HepG2 (cell line): ENCODE measurements around the gene TRNP1. TPM values are rescaled to one million over a fixed set of nuclear protein-coding genes. Genes with fewer than 3 reads are reported as not detected.
A peak's percentile ranks its signal among the peaks of the same experiment; 100 is the strongest.

ENCODE experiments used
- ATAC-seq: fragments of 200-7000 bp; cut with Tn5 transposase; 3 replicates; pipeline ENCODE4 v1.9.1; 2020; ENCODE audit warnings: mild to moderate bottlenecking, moderate library complexity
- BruUV-seq: library from RNA; stranded (reverse); fragments of 400-500 nt; replicated peaks from 2 replicates; lab custom pipeline; 2021; lab: Mats Ljungman, UMichigan
- CTCF ChIA-PET: fragments of 300-600 bp; formaldehyde crosslinking; extraction: SDS; loops from one replicate; lab custom pipeline; 2021; ENCODE audit warnings: low total read pairs, inconsistent platforms, low intra/inter-chr PET ratio; lab: Yijun Ruan, JAX
- POLR2A ChIA-PET: fragments of 350-600 bp; sonication (Branson Sonifier 250); formaldehyde crosslinking; loops from one replicate; lab custom pipeline; 2020; ENCODE audit warnings: antibody characterized with exemption, inconsistent platforms; lab: Yijun Ruan, JAX
- DNase-seq: peaks from one replicate; pipeline ENCODE4 v3.0.0-alpha.2; 2015; ENCODE audit warnings: low spot score
- FAIRE-seq: peaks from 3 replicates; lab custom pipeline; 2011; peaks lifted over from hg19 to GRCh38; lab: Jason Lieb, UNC
- H2AFZ ChIP-seq: one replicate; pipeline ENCODE4 v1.6.1; 2011; ENCODE audit warnings: low read length, inconsistent platforms
- H3K27ac ChIP-seq: fragments of 300-600 bp; 3 replicates; pipeline ENCODE4 v1.8.0; 2011; ENCODE audit warnings: mixed run types, mild to moderate bottlenecking, mixed read lengths, low read length, inconsistent platforms; ENCODE audit not compliant: insufficient read depth; ENCODE audit errors: extremely low read length
- H3K27me3 ChIP-seq, 2 experiments: fragments of 200-600 bp in 1 of 2; 2 replicates in 1 of 2; 3 replicates in 1 of 2; pipeline versions ENCODE4 v1.6.0 to v1.8.0; 2011; ENCODE audit warnings: low read length in 2 of 2, mild to moderate bottlenecking in 2 of 2, moderate library complexity in 2 of 2, inconsistent platforms in 1 of 2; ENCODE audit not compliant: insufficient read depth in 2 of 2, control insufficient read depth in 1 of 2
- H3K36me3 ChIP-seq, 2 experiments: fragments of 200-600 bp in 1 of 2; replicated peaks in 1 of 2; 2 replicates in 1 of 2; 3 replicates in 1 of 2; pipeline versions ENCODE4 v1.5.1 to v1.8.0; 2011; ENCODE audit warnings: low read length in 2 of 2, inconsistent platforms in 1 of 2; ENCODE audit not compliant: insufficient read depth in 2 of 2, control insufficient read depth in 1 of 2
- H3K4me1 ChIP-seq: 2 replicates; pipeline ENCODE4 v1.5.1; 2012; ENCODE audit warnings: low read length, inconsistent platforms; ENCODE audit not compliant: insufficient read depth
- H3K4me2 ChIP-seq: 2 replicates; pipeline ENCODE4 v1.6.0; 2011; ENCODE audit warnings: low read depth, low read length, inconsistent platforms
- H3K4me3 ChIP-seq, 3 experiments: fragments of 200-600 bp in 1 of 3; sonication (generic), shearing (Covaris generic) in 1 of 3; replicated peaks in 1 of 3; 2 replicates each; pipeline ENCODE4 v1.5.1; 2011 to 2016; ENCODE audit warnings: low read length in 3 of 3, inconsistent platforms in 2 of 3, low read depth in 2 of 3, mild to moderate bottlenecking in 2 of 3, control low read depth in 1 of 3, mixed read lengths in 1 of 3; ENCODE audit not compliant: insufficient read depth in 1 of 3
- H3K79me2 ChIP-seq: one replicate; pipeline ENCODE4 v1.6.1; 2011; ENCODE audit warnings: low read length, inconsistent platforms; ENCODE audit not compliant: insufficient read depth
- H3K9ac ChIP-seq: 2 replicates; pipeline ENCODE4 v1.6.0; 2011; ENCODE audit warnings: mild to moderate bottlenecking, low read depth, low read length, inconsistent platforms; ENCODE audit not compliant: insufficient read depth
- H3K9me3 ChIP-seq: 2 replicates; pipeline ENCODE4 v1.5.1; 2012; ENCODE audit warnings: mild to moderate bottlenecking, low read length
- H4K20me1 ChIP-seq: 2 replicates; pipeline ENCODE4 v1.6.0; 2011; ENCODE audit warnings: inconsistent platforms, mild to moderate bottlenecking, low read length, moderate library complexity; ENCODE audit not compliant: insufficient read depth
- MTA1 ChIP-seq: sonication (generic); formaldehyde crosslinking; IDR thresholded peaks from 2 replicates; pipeline ENCODE4 v1.4.0; 2020; ENCODE audit warnings: missing genetic modification reagents, mild to moderate bottlenecking, borderline replicate concordance
- REXO4 ChIP-seq: sonication (generic); formaldehyde crosslinking; IDR thresholded peaks from 2 replicates; pipeline ENCODE4 v1.8.0; 2022; ENCODE audit warnings: missing genetic modification reagents, mild to moderate bottlenecking, borderline replicate concordance
- TIGD3 ChIP-seq: sonication (generic); formaldehyde crosslinking; IDR thresholded peaks from 2 replicates; pipeline ENCODE4 v1.5.1; 2020; ENCODE audit warnings: mild to moderate bottlenecking, missing genetic modification reagents, borderline replicate concordance
- ZNF121 ChIP-seq: sonication (generic); formaldehyde crosslinking; IDR thresholded peaks from 2 replicates; pipeline ENCODE4 v1.5.0; 2020; ENCODE audit warnings: mild to moderate bottlenecking, missing genetic modification reagents
- ZNF33B ChIP-seq: sonication (generic); formaldehyde crosslinking; IDR thresholded peaks from 2 replicates; pipeline ENCODE4 v1.5.1; 2020; ENCODE audit warnings: mild to moderate bottlenecking, missing genetic modification reagents
- ZNF547 ChIP-seq: sonication (generic); formaldehyde crosslinking; IDR thresholded peaks from 2 replicates; pipeline ENCODE4 v1.5.1; 2020; ENCODE audit warnings: mild to moderate bottlenecking, missing genetic modification reagents
- ZNF570 ChIP-seq: sonication (generic); formaldehyde crosslinking; IDR thresholded peaks from 2 replicates; pipeline ENCODE4 v1.4.0; 2020; ENCODE audit warnings: mild to moderate bottlenecking, missing genetic modification reagents, borderline replicate concordance
- ZNF589 ChIP-seq: sonication (generic); formaldehyde crosslinking; conservative IDR thresholded peaks from 2 replicates; pipeline ENCODE4 v1.8.0; 2022; ENCODE audit warnings: mild to moderate bottlenecking, moderate library complexity, missing genetic modification reagents
- ZNF770 ChIP-seq: sonication (generic); formaldehyde crosslinking; IDR thresholded peaks from 2 replicates; pipeline ENCODE4 v1.5.0; 2020; ENCODE audit warnings: mild to moderate bottlenecking, missing genetic modification reagents
- ZNF879 ChIP-seq: sonication (generic); formaldehyde crosslinking; IDR thresholded peaks from 2 replicates; pipeline ENCODE4 v1.8.1; 2023; ENCODE audit warnings: missing genetic modification reagents
- WGBS: methylation state at CpG from one replicate; pipeline ENCODE4 v1.1.6; 2017; ENCODE audit warnings: low lambda C conversion rate; 5-methylcytosine and 5-hydroxymethylcytosine counted together
- in situ Hi-C: cut with HindIII; loops from 2 replicates; pipeline ENCODE4 v1.10.0; 2017; ENCODE audit warnings: low pct_unique_long_range_greater_than_20kb; ENCODE audit not compliant: extremely low pct_ligation_motif_present
- intact Hi-C: fragments of 100-400 bp; cut with micrococcal nuclease; formaldehyde crosslinking; loops from one replicate; pipeline ENCODE4 v1.10.0; 2022; ENCODE audit not compliant: unreplicated experiment
- polyA plus RNA-seq, 8 experiments: library from polyadenylated mRNA; depleted of rRNA in 3 of 8; stranded (reverse) in 7 of 8; unstranded in 1 of 8; fragments of >200 nt; fragmentation: Illumina TruSeq in 4 of 8; extraction: Trizol in 4 of 8; gene quantifications; 2 replicates each; pipeline versions ENCODE4 v1.2.1 to v1.2.3, GENCODE V29; 2011 to 2016; ENCODE audit warnings: low read depth in 4 of 8, missing spikeins in 1 of 8, mixed read lengths in 1 of 8; ENCODE audit not compliant: insufficient read depth in 1 of 8
- total RNA-seq, 5 experiments: library from RNA; depleted of rRNA; stranded (reverse); fragments of >200 nt; fragmentation: Illumina TruSeq; extraction: Trizol; gene quantifications; 2 replicates each; pipeline ENCODE4 v1.2.3, GENCODE V29; 2016; ENCODE audit warnings: low read depth in 1 of 5

Gene TRNP1
- total and polyA plus RNA-seq, 2 of the 13 experiments (the other 11 are each of a cell fraction or from before 2014, with no cell fraction given) = 42.0 to 158 TPM

GRCh38 chr1:26984291-26984690, 9.2 kb upstream of the TRNP1 start:
- no peak for FAIRE-seq
- no TSS peak for BruUV-seq
- 67% methylated on average over 8 of the region's 8 CpGs for WGBS
- H3K27ac ChIP-seq = no peak overlapping the region
- DNase-seq = no peak
- ChIA-PET POLR2A (interaction anchor here (0.6 to 3.2 kb wide), 3 partner anchors 9 to 17 kb away, joined by 3 to 14 read pairs (median 5); partner anchors contain the start of gene TRNP1), CTCF (no interaction called here)
- H3K4me2 ChIP-seq = no peak overlapping the region
- no peaks in the 10 kb centered on the region for H3K27me3 ChIP-seq
- no peak for ATAC-seq
- no peaks in the 10 kb centered on the region for H3K79me2 ChIP-seq
- H3K9me3 ChIP-seq = no peaks in the 10 kb centered on the region
- no peak overlapping the region for H3K9ac ChIP-seq
- peaks cover 43% of the 10 kb centered on the region for H3K4me1 ChIP-seq
- H4K20me1 ChIP-seq = no peaks in the 10 kb centered on the region
- TF ChIP-seq ZNF770 (CRISPR knock-in tag) (peak; percentile 67), ZNF121 (CRISPR knock-in tag) (0 out of 2 replicates have a peak, but pooled peaks have one; percentile 44), TIGD3 (no peak)
- H2AFZ ChIP-seq = no peak overlapping the region
- no peak overlapping the region for H3K4me3 ChIP-seq
- H3K36me3 ChIP-seq = no peaks in the 10 kb centered on the region
- intact Hi-C loops (no loop called here), in situ Hi-C loops (no loop called here)

- no peaks in the 10 kb centered on the region for H3K79me2 ChIP-seq
- no peak overlapping the region for H2AFZ ChIP-seq
- peaks cover 60% of the 10 kb centered on the region for H3K4me1 ChIP-seq
- H3K4me3 ChIP-seq = no peak overlapping the region
- CTCF ChIA-PET = no interaction called here
- H3K4me2 ChIP-seq = no peak overlapping the region
- no peaks in the 10 kb centered on the region for H3K27me3 ChIP-seq
- FAIRE-seq (no peak), DNase-seq (no peak), ATAC-seq (no peak)
- H3K9ac ChIP-seq = no peak overlapping the region
- intact Hi-C loops = no loop called here
- no peaks in the 10 kb centered on the region for H4K20me1 ChIP-seq
- BruUV-seq = no TSS peak
- POLR2A ChIA-PET = interaction anchor here (3.2 kb wide), 1 partner anchor 9 kb away, joined by 14 read pairs; no protein-coding TSS in a partner anchor
- TF ChIP-seq ZNF879 (CRISPR knock-in tag) (no peak), MTA1 (CRISPR knock-in tag) (no peak), REXO4 (no peak), ZNF589 (no peak), ZNF33B (CRISPR knock-in tag) (no peak), ZNF570 (CRISPR knock-in tag) (no peak), ZNF547 (CRISPR knock-in tag) (no peak)
- H3K27ac ChIP-seq = no peak overlapping the region
- no peaks in the 10 kb centered on the region for H3K9me3 ChIP-seq
- 26% methylated on average over 2 of the region's 2 CpGs for WGBS
- no peaks in the 10 kb centered on the region for H3K36me3 ChIP-seq
- in situ Hi-C loops = no loop called here
Observed at GRCh38 chr1:26986658-26987057, 6.8 kb upstream of the TRNP1 start.
